ENCODE measurements around the gene CKAP5.
"Not testable (repeated sequence)": the region's sequence is repeated elsewhere in the genome, so short reads cannot be mapped to it uniquely, and the experiment has no call there.

The CKAP5 gene

DNA sequence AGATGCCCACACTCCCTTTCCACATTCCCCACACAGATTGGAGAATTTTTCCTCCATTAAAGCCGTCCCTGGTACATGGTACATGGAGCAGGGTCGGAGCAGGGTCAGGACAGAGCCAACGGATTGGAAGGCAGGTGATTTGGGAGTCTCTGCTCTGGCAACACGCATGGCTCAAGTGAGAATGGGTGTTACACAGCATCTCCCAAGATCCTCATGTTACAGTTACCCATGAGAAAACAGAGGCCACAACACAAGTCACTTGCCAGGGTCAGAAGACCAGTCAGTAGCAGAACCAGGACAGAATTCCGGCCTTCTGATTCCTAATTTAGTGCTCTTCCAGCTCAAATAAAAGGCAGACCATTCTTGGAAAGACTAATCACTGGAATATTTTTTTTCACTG, 134.8 kb downstream of the CKAP5 start:
- no peak for DNase-seq (ENCODE audit: extremely low read depth, low read depth)

DNA sequence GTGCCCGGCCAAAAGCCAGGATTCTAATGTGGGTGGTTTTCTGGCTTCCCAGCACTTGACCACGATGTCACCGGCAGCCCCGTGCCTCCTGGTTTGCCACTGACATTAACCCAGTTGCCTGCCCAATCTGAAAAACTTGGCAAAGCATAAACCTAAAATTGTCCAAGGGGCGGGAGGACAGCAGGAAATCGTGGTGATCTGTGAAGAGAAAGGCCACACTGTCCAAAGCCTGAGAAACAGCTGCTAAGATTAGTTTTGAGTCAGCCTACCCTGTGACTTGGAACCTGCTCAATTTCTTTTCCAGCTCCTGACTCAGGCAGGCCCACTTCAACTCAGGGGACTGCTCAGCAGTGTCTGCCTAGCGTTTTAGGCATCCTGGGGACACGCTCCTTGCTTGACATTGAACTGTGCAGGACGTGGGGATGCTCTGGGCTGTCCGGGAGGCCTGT, 135.2 kb downstream of the CKAP5 start:
- DNase-seq (ENCODE audit: extremely low read depth, low read depth) = peak; percentile 74
- TF ChIP-seq, protein P1, sequence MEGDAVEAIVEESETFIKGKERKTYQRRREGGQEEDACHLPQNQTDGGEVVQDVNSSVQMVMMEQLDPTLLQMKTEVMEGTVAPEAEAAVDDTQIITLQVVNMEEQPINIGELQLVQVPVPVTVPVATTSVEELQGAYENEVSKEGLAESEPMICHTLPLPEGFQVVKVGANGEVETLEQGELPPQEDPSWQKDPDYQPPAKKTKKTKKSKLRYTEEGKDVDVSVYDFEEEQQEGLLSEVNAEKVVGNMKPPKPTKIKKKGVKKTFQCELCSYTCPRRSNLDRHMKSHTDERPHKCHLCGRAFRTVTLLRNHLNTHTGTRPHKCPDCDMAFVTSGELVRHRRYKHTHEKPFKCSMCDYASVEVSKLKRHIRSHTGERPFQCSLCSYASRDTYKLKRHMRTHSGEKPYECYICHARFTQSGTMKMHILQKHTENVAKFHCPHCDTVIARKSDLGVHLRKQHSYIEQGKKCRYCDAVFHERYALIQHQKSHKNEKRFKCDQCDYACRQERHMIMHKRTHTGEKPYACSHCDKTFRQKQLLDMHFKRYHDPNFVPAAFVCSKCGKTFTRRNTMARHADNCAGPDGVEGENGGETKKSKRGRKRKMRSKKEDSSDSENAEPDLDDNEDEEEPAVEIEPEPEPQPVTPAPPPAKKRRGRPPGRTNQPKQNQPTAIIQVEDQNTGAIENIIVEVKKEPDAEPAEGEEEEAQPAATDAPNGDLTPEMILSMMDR (IDR thresholded peaks at IDR 0.05; ENCODE audit: low read depth, low read length) = no peak

More for the DNA sequence above, 134.8 kb downstream of the CKAP5 start:
- TF ChIP-seq, protein P1 (IDR thresholded peaks at IDR 0.05; ENCODE audit: low read depth, low read length) = no peak

DNA sequence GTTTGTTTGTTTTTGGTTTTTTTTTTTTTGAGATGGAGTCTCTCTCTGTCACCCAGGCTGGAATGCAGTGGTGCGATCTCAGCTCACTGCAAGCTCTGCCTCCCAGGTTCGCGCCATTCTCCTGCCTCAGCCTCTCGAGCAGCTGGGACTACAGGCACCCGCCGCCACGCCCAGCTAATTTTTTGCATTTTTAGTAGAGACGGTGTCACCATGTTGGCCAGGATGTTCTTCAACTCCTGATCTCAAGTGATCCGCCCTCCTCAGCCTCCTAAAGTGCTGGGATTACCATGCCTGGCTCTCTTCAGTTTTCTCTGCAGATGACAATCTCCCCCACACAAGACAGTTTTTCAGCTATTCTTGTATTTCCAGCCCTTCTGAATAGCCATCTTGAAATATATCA, 136.7 kb downstream of the CKAP5 start:
- not testable (repeated sequence) for DNase-seq (ENCODE audit: extremely low read depth, low read depth)

DNA sequence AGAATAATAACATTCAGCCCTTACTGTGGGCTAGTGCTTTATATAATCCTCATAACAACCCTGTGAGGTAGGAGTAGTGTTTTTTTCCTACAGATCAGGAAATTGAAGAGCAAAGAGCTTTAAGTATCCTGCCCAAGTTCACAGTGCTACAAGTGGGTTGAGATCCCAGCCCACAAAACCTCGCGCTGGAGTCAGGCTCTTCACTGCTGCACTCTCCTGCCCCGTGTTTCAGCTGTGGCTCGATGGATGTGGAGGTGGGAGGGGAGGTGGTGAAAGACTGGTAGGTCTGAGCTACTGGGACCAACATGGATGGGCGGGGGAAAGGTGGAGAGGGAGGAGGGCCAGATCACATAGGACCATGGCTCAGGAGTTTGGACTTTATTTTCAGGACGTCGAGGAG, 139.2 kb downstream of the CKAP5 start:
- no peak for DNase-seq (ENCODE audit: extremely low read depth, low read depth)
- TF ChIP-seq, protein P1 (IDR thresholded peaks at IDR 0.05; ENCODE audit: low read depth, low read length) = no peak

DNA sequence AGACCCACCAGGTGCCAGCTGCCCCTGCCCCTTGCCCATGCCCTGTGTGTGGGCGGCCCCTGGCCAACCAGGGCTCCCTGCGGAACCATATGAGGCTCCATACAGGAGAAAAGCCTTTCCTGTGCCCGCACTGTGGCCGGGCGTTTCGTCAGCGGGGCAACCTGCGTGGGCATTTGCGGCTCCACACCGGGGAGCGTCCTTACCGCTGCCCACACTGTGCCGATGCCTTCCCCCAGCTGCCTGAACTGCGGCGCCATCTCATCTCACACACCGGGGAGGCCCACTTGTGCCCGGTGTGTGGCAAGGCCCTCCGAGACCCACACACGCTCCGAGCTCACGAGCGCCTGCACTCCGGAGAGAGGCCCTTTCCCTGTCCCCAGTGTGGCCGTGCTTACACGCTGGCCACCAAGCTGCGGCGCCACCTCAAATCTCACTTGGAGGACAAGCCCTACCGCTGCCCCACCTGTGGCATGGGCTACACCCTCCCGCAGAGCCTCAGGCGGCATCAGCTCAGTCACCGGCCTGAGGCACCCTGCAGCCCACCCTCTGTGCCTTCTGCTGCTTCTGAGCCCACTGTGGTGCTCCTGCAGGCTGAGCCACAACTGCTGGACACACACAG, 140.9 kb downstream of the CKAP5 start:
- TF ChIP-seq, protein P1 (IDR thresholded peaks at IDR 0.05; ENCODE audit: low read depth, low read length) = no peak
- no peak for DNase-seq (ENCODE audit: extremely low read depth, low read depth)

DNA sequence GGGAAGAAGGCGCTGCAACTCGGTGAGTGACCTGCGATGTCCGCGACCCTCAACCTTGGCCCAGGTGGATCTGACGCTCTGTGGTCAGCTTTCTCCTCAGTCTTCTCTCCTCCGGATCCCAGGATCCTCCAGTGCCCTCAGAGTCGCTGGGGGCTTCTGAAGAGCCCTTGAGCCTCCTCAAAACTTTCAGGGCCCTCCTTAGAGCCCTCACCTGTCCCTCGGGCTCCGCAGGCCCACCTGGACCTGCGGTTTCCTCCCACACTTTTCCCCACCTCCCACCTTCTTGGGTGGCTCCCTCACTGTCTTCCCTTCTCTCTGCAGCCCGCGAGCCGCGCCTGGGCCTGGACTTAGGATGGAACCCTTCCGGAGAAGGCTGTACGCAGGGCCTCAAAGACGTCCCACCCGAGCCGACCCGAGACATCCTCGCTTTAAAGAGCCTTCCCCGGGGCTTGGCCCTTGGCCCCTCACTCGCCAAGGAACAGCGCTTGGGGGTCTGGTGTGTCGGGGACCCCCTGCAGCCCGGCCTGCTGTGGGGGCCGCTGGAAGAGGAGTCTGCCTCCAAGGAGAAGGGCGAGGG, 144.9 kb downstream of the CKAP5 start:
- no peak for DNase-seq (ENCODE audit: extremely low read depth, low read depth)
- TF ChIP-seq, protein P1 (IDR thresholded peaks at IDR 0.05; ENCODE audit: low read depth, low read length) = no peak

DNA sequence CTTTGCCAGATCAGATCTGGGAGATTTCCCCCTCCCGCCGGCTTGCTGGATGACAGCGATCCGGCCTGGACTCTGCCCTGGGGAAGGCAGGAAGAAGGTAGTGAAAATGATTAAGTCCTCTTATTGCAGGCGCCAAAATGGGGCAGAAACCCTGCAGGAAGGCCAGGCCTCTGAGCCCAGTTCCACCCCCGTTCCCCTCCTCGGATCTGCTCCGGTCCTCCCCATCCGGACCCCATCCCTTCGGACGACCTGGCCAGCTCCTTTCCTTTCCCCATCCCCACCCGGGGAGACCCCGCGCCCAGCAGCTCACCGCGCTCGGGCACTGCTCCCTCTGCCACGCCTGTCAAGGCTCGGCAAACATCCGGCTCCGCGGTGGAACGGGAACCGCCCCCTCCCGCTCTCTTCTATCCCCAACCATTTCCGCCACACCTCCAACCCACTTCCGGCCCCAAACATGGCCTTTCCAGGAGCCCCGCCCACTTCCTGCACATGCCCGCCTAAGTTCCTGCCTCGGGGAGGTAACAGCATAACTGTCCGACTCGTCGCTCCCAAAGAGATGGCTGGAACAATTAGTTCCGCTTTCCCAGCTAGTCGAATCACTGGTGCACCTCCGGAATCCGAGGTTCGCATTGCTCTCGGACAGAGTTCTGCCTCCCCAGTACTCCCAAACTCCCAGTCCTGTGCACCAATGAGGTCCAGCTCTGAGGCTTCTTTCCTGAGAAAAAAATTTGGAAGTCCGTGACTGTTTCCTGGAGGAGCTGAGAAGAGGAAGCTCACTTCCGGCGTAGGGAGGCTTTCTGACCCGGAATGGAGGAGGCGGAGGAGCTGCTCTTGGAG, 145.6 kb downstream of the CKAP5 start, which contains the start of the genes ARHGAP1 and ZNF408:
Gene ARHGAP1, minus strand, starts transcription at position 379 of the 837 bp plus-strand sequence. CDS start 4,512 bp downstream, outside the sequence.
Gene ZNF408, plus strand, starts transcription at position 791 of the 837 bp plus-strand sequence. Its CDS starts 17 bp downstream, at position 808.
- TF ChIP-seq, protein P1 (IDR thresholded peaks at IDR 0.05; ENCODE audit: low read depth, low read length) = no peak

More for the DNA sequence above, 145.6 kb downstream of the CKAP5 start, which contains the start of the genes ARHGAP1 and ZNF408:
- DNase-seq (ENCODE audit: extremely low read depth, low read depth) = peak; percentile 97

Data from AG09319 (cell line).